SK-N-SH treated with all-trans-retinoic acid at 6 μM for 48 hours (cell line): ENCODE measurements around the gene NAP1L4.

Source experiments
- ATAC-seq: fragments of 200-7000 bp; cut with Tn5 transposase; 3 replicates; pipeline ENCODE4 v1.9.1; 2020; ENCODE audit warnings: mild to moderate bottlenecking, moderate library complexity
- ARNTL ChIP-seq: fragments of 450-650 bp; formaldehyde crosslinking; IDR thresholded peaks from 2 replicates; pipeline ENCODE4 v1.5.0; 2020; ENCODE audit warnings: low read depth, mild to moderate bottlenecking, moderate library complexity, borderline replicate concordance
- BACH2 ChIP-seq: fragments of 250-450 bp; sonication (Bioruptor Pico); IDR thresholded peaks from 2 replicates; pipeline ENCODE4 v1.9.0; 2021; ENCODE audit warnings: mild to moderate bottlenecking, borderline replicate concordance
- CREB5 ChIP-seq: fragments of 250-450 bp; sonication (Bioruptor Pico); IDR thresholded peaks from 2 replicates; pipeline ENCODE4 v1.5.1; 2020; ENCODE audit warnings: low read depth, mild to moderate bottlenecking, moderate library complexity
- CSDC2 ChIP-seq: fragments of 250-450 bp; sonication (Bioruptor Pico); IDR thresholded peaks from 2 replicates; pipeline ENCODE4 v1.5.0; 2020; ENCODE audit warnings: mild to moderate bottlenecking, moderate library complexity
- ESRRG ChIP-seq: fragments of 250-450 bp; sonication (Bioruptor Pico); IDR thresholded peaks from 2 replicates; pipeline ENCODE4 v1.6.1; 2021; ENCODE audit warnings: mild to moderate bottlenecking
- GLIS3 ChIP-seq: fragments of 250-450 bp; sonication (Bioruptor Pico); IDR thresholded peaks from 2 replicates; pipeline ENCODE4 v1.5.0; 2020; ENCODE audit warnings: mild to moderate bottlenecking, moderate library complexity
- ISL1 ChIP-seq: fragments of 250-450 bp; sonication (Bioruptor Pico); IDR thresholded peaks from 2 replicates; pipeline ENCODE4 v2.1.2; 2022; ENCODE audit warnings: mild to moderate bottlenecking, moderate library complexity
- OSR1 ChIP-seq: fragments of 250-450 bp; sonication (Bioruptor Pico); IDR thresholded peaks from 2 replicates; pipeline ENCODE4 v1.8.0; 2022; ENCODE audit warnings: moderate library complexity, mild to moderate bottlenecking, inconsistent platforms
- PPARA ChIP-seq: fragments of 250-450 bp; sonication (Bioruptor Pico); IDR thresholded peaks from 2 replicates; pipeline ENCODE4 v1.5.0; 2020; ENCODE audit warnings: mild to moderate bottlenecking, borderline replicate concordance
- SNAI2 ChIP-seq: fragments of 250-450 bp; sonication (Bioruptor Pico); IDR thresholded peaks from 2 replicates; pipeline ENCODE4 v1.5.0; 2020; ENCODE audit warnings: mild to moderate bottlenecking, moderate library complexity
- TCF4 ChIP-seq: fragments of 250-450 bp; sonication (Bioruptor Pico); IDR thresholded peaks from 2 replicates; pipeline ENCODE4 v1.8.0; 2021; ENCODE audit warnings: mild to moderate bottlenecking, moderate library complexity, borderline replicate concordance
- TOX ChIP-seq: fragments of 250-450 bp; sonication (Bioruptor Pico); IDR thresholded peaks from 2 replicates; pipeline ENCODE4 v1.8.0; 2021; ENCODE audit warnings: mild to moderate bottlenecking, moderate library complexity, borderline replicate concordance
- ZC3H10 ChIP-seq: fragments of 250-450 bp; sonication (Bioruptor Pico); IDR thresholded peaks from 2 replicates; pipeline ENCODE4 v1.5.1; 2021; ENCODE audit warnings: mild to moderate bottlenecking, moderate library complexity
- ZFP3 ChIP-seq: fragments of 250-450 bp; sonication (Bioruptor Pico); IDR thresholded peaks from 2 replicates; pipeline ENCODE4 v1.5.0; 2020; ENCODE audit warnings: mild to moderate bottlenecking, moderate library complexity
- ZFP30 ChIP-seq: fragments of 450-650 bp; formaldehyde crosslinking; IDR thresholded peaks from 2 replicates; pipeline ENCODE4 v1.5.0; 2022; ENCODE audit warnings: mild to moderate bottlenecking, moderate library complexity
- ZNF565 ChIP-seq: fragments of 450-650 bp; formaldehyde crosslinking; conservative IDR thresholded peaks from 2 replicates; pipeline ENCODE4 v1.5.0; 2020; ENCODE audit warnings: low read depth, mild to moderate bottlenecking, moderate library complexity
- TF ChIP-seq, protein P1 (sequence below): fragments of 250-450 bp; sonication (Bioruptor Pico); IDR thresholded peaks from 2 replicates; pipeline ENCODE4 v1.8.0; 2021; ENCODE audit warnings: low read depth, mild to moderate bottlenecking, moderate library complexity, borderline replicate concordance
- TF ChIP-seq, protein P2 (sequence below): fragments of 250-450 bp; sonication (Bioruptor Pico); IDR thresholded peaks from 2 replicates; pipeline ENCODE4 v1.5.0; 2020; ENCODE audit warnings: mild to moderate bottlenecking, moderate library complexity
- TF ChIP-seq, protein P3 (sequence below): fragments of 250-450 bp; sonication (Bioruptor Pico); IDR thresholded peaks from 2 replicates; pipeline ENCODE4 v1.8.0; 2020; ENCODE audit warnings: mild to moderate bottlenecking, moderate library complexity, borderline replicate concordance
- TF ChIP-seq, protein P4 (sequence below): fragments of 250-450 bp; sonication (Bioruptor Pico); IDR thresholded peaks from 2 replicates; pipeline ENCODE4 v1.5.1; 2021; ENCODE audit warnings: mild to moderate bottlenecking, moderate library complexity

NAP1L4 gene

DNA sequence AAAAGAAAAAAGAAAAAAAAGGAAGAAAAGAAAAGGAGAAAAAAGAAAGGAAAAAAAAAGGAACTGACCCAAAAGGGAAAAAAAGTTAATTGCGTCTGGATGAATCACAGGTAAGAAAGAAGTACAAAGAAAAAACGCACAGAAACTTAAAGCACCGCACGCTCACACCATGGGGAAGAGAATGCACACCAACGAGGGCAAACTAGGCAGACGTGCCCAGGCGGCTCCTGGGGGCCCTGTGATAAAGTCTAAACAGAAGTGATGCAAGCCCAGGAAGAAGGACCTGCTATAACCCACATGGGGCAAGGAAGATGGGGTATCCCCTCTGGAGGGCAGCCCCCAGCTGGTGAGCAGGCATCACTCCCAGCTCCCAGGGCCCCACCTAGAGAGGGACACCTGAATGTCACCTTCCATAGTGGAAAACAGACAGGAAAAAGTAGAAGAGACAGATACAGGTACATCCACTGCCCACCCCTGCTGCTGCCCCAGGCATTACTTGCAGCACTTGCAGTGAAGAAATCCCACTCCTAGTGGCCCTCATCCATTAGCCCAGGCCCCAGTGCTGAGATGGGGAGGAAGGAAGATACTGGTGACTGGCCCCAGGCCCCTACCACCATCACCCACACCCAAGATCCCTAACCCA is 28.9 kb downstream of the NAP1L4 start:
- TF ChIP-seq ISL1, result no peak
- no peak for TF ChIP-seq CSDC2 (CRISPR knock-in tag)
- no peak for TF ChIP-seq OSR1 (CRISPR knock-in tag)
- TF ChIP-seq CREB5 (CRISPR knock-in tag), result no peak
- no peak for TF ChIP-seq ZC3H10 (CRISPR knock-in tag)
- no peak for TF ChIP-seq BACH2 (CRISPR knock-in tag)
- TF ChIP-seq, protein P1, sequence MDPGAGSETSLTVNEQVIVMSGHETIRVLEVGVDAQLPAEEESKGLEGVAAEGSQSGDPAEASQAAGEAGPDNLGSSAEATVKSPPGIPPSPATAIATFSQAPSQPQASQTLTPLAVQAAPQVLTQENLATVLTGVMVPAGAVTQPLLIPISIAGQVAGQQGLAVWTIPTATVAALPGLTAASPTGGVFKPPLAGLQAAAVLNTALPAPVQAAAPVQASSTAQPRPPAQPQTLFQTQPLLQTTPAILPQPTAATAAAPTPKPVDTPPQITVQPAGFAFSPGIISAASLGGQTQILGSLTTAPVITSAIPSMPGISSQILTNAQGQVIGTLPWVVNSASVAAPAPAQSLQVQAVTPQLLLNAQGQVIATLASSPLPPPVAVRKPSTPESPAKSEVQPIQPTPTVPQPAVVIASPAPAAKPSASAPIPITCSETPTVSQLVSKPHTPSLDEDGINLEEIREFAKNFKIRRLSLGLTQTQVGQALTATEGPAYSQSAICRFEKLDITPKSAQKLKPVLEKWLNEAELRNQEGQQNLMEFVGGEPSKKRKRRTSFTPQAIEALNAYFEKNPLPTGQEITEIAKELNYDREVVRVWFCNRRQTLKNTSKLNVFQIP, result no peak
- no peak for TF ChIP-seq ESRRG
- TF ChIP-seq ZFP3 (CRISPR knock-in tag), result no peak
- TF ChIP-seq, protein P2, sequence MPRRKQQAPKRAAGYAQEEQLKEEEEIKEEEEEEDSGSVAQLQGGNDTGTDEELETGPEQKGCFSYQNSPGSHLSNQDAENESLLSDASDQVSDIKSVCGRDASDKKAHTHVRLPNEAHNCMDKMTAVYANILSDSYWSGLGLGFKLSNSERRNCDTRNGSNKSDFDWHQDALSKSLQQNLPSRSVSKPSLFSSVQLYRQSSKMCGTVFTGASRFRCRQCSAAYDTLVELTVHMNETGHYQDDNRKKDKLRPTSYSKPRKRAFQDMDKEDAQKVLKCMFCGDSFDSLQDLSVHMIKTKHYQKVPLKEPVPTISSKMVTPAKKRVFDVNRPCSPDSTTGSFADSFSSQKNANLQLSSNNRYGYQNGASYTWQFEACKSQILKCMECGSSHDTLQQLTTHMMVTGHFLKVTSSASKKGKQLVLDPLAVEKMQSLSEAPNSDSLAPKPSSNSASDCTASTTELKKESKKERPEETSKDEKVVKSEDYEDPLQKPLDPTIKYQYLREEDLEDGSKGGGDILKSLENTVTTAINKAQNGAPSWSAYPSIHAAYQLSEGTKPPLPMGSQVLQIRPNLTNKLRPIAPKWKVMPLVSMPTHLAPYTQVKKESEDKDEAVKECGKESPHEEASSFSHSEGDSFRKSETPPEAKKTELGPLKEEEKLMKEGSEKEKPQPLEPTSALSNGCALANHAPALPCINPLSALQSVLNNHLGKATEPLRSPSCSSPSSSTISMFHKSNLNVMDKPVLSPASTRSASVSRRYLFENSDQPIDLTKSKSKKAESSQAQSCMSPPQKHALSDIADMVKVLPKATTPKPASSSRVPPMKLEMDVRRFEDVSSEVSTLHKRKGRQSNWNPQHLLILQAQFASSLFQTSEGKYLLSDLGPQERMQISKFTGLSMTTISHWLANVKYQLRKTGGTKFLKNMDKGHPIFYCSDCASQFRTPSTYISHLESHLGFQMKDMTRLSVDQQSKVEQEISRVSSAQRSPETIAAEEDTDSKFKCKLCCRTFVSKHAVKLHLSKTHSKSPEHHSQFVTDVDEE (CRISPR knock-in tag), result no peak
- TF ChIP-seq, all 23 proteins: peak for 0
- no peak for ATAC-seq

- ATAC-seq, result no peak
- no peak for TF ChIP-seq ZC3H10 (CRISPR knock-in tag)
- no peak for TF ChIP-seq TCF4 (CRISPR knock-in tag)
- no peak for TF ChIP-seq TOX (CRISPR knock-in tag)
- no peak for TF ChIP-seq OSR1 (CRISPR knock-in tag)
- no peak for TF ChIP-seq ESRRG
- TF ChIP-seq ZFP30 (CRISPR knock-in tag), result no peak
- TF ChIP-seq BACH2 (CRISPR knock-in tag), result no peak
- TF ChIP-seq GLIS3 (CRISPR knock-in tag), result no peak
- no peak for TF ChIP-seq ZFP3 (CRISPR knock-in tag)
- no peak for TF ChIP-seq PPARA (CRISPR knock-in tag)
- TF ChIP-seq ZNF565 (CRISPR knock-in tag), result no peak
- TF ChIP-seq ARNTL (CRISPR knock-in tag), result no peak
- TF ChIP-seq, protein P2 (CRISPR knock-in tag), result no peak
- TF ChIP-seq, protein P3, sequence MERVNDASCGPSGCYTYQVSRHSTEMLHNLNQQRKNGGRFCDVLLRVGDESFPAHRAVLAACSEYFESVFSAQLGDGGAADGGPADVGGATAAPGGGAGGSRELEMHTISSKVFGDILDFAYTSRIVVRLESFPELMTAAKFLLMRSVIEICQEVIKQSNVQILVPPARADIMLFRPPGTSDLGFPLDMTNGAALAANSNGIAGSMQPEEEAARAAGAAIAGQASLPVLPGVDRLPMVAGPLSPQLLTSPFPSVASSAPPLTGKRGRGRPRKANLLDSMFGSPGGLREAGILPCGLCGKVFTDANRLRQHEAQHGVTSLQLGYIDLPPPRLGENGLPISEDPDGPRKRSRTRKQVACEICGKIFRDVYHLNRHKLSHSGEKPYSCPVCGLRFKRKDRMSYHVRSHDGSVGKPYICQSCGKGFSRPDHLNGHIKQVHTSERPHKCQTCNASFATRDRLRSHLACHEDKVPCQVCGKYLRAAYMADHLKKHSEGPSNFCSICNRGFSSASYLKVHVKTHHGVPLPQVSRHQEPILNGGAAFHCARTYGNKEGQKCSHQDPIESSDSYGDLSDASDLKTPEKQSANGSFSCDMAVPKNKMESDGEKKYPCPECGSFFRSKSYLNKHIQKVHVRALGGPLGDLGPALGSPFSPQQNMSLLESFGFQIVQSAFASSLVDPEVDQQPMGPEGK (CRISPR knock-in tag), result no peak
These were observed 31.0 kb downstream of the NAP1L4 start for GRCh38 chr11:2961080-2961479.

GRCh38 chr11:2960139-2960538 is 32.0 kb downstream of the NAP1L4 start:
- no peak for ATAC-seq
- TF ChIP-seq PPARA (CRISPR knock-in tag), result no peak
- TF ChIP-seq, protein P3 (CRISPR knock-in tag), result no peak
- TF ChIP-seq TCF4 (CRISPR knock-in tag), result no peak
- no peak for TF ChIP-seq TOX (CRISPR knock-in tag)
- TF ChIP-seq ISL1, result no peak
- TF ChIP-seq SNAI2 (CRISPR knock-in tag), result no peak
- TF ChIP-seq, protein P4, sequence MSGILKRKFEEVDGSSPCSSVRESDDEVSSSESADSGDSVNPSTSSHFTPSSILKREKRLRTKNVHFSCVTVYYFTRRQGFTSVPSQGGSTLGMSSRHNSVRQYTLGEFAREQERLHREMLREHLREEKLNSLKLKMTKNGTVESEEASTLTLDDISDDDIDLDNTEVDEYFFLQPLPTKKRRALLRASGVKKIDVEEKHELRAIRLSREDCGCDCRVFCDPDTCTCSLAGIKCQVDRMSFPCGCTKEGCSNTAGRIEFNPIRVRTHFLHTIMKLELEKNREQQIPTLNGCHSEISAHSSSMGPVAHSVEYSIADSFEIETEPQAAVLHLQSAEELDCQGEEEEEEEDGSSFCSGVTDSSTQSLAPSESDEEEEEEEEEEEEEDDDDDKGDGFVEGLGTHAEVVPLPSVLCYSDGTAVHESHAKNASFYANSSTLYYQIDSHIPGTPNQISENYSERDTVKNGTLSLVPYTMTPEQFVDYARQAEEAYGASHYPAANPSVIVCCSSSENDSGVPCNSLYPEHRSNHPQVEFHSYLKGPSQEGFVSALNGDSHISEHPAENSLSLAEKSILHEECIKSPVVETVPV (CRISPR knock-in tag), result no peak
- no peak for TF ChIP-seq ZFP3 (CRISPR knock-in tag)
